NCI-H128 (cell line): ENCODE data around the gene OPA3.

ENCODE experiments used
- DNase-seq: peaks from one replicate; lab custom pipeline; 2025; ENCODE audit not compliant: unreplicated experiment; lab: John Stamatoyannopoulos, UW

Gene OPA3

GRCh38 chr19:45598267-45599001, 13.8 kb upstream of the OPA3 start:
- no peak for DNase-seq

GRCh38 chr19:45597425-45598111, 13.0 kb upstream of the OPA3 start:
- DNase-seq: no peak

GRCh38 chr19:45595814-45596213, 11.2 kb upstream of the OPA3 start:
- DNase-seq: no peak

DNA sequence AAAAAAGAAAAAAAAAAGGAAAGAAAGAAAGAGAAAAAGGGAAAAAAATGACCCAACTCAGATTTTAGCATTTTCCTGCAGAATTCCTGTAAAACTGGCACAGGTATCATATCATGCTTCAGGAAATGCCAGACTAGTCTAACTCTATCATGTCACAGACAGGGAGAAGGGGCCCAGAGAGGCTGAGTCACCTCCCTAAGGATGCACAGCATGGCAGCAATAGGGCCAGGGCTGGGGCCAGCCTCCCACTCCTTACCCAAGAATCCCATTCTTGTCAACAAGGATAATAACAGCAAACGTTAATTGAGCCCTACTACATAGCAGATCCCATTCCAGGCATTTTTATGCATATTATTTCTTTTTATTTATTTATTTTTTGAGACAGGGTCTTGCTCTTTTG, 8.9 kb upstream of the OPA3 start:
- DNase-seq: no peak

DNA sequence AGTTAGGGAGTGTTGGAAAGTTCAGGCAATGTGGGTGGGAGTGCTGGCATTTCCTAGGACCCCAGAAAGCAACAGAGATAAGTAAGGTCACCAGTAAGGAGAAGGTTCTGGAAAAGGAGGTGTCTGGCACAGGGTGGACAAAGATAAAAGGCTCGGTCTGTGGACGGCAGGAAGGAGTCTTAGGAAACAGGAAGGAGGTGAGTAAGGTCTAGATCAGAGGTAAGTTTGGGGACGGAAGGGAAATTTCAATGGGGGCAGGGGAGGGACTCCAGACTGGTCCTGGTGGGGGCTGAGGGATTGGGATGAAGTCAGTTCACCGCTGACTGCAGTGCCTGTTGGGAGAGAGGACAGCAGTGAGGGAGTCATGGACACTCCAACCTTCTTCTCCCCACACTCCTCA, 7.8 kb upstream of the OPA3 start:
- no peak for DNase-seq

GRCh38 chr19:45591638-45592005, 7.0 kb upstream of the OPA3 start:
- DNase-seq: no peak

- DNase-seq: no peak
Measured at GRCh38 chr19:45591004-45591637, 6.5 kb upstream of the OPA3 start.

GRCh38 chr19:45590300-45591003, 5.8 kb upstream of the OPA3 start:
- no peak for DNase-seq

- DNase-seq: no peak
Measured at GRCh38 chr19:45589768-45590167, 5.2 kb upstream of the OPA3 start.

DNA sequence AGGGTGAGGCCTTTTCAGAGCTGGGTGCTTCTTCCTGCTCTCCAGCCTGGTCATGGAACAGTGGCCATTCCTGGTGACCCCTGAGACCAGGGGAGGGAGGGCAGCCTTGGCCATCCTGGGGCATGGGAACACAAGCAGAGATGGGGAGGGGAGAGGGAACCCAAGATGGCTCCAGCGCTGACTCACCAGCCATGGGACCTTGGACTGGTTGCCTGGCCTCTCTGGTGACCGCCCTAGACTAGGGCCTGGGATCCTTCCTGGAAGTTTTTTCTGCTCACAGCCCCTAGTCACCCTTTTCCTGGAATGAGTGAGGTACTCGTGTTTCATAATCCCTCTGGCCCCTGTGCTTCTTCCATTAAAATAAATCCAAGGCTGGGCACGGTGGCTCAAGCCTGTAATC, 3.3 kb upstream of the OPA3 start:
- DNase-seq: no peak

DNA sequence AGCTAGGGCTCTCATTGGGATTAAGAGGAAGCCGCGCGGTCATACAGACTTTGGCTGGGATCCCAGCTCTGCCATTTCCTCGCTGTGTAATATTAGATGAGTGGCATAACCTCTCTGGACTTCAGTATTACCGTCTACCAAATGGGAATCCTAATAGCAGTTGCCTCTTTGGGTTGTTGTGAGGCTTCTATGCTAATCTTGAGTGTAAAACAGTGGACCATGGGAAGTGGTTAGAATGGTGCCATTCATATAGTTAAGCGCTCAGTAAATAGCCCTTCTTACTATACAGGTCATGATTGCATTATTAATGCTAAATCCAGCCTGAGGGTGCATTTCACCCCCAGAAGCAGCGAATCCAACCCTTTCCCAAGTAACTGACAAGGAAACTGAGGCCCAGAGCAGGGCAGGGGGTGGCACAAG, 566 bp upstream of the OPA3 start:
- no peak for DNase-seq

GRCh38 chr19:45581576-45581975, 3.0 kb downstream of the OPA3 start:
- no peak for DNase-seq

- DNase-seq: no peak
Measured at GRCh38 chr19:45578861-45579260, 5.7 kb downstream of the OPA3 start.

DNA sequence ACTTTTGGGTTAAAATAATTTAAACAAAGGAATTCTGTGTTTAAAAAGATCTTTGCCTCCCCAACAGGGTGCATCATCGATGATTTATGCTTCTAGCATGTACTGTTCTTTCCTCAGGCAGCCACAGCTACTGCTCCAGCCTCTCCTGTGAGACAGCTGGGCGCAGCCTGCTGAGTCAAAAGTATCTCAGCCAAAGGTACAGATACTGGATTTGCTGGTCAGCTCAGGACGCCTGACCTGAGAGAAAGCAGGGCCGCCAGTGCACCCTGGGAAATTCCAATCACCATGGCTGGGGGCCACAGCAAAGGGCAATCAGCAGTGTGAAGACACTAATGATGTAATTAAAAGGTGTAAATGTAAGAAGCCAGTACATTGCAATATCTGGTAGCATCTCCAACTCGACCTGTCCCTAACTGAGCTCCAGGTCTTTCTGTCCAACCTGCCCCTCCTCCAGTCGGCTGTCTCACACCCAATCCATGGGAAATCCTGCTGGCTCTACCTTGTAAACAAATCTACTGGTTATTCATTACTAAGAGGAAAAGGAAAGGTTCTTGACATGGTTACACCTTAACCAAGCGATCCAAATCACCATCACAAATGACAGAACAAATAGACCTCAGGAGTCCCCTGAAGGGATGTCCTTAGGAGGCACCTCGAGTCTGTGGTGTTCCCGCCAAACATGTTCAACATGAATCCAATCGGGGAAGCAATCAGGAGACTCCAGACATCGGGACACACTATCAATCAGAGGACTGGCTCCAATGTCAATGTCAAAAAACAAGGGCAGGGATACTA, 7.3 kb downstream of the OPA3 start:
- DNase-seq: no peak

GRCh38 chr19:45576682-45577081, 7.9 kb downstream of the OPA3 start:
- no peak for DNase-seq

DNA sequence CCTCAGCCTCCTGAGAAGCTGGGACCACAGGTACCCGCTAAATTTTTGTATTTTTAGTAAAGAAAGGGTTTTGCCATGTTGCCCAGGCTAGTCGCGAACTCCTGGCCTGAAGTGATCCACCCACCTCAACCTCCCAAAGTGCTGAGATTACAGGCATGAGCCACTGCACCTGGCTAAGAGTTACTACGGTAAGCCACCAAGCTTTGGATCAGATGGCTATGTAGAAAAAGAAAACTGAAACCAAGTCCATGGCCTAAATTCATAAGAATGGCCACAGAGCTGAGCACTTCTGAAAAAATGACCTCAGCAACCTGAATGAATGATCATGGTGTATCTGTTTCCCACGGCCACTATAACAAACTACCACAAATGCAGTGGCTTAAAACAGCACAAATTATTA, 9.4 kb downstream of the OPA3 start:
- DNase-seq: no peak

- DNase-seq: no peak
Measured at GRCh38 chr19:45574526-45574925, 10.1 kb downstream of the OPA3 start.

GRCh38 chr19:45571457-45572220, 13.0 kb downstream of the OPA3 start:
- no peak for DNase-seq

GRCh38 chr19:45569619-45570421, 14.8 kb downstream of the OPA3 start:
- DNase-seq: no peak
